Neuronal stem cell (in vitro differentiated cells): ENCODE data around the gene CACNA1C.

Experiments used
- DNase-seq: peaks from one replicate; pipeline ENCODE4 v3.0.0-alpha.2; 2013; ENCODE audit warnings: low spot score
- H2AFZ ChIP-seq: one replicate; pipeline ENCODE4 v1.6.1; 2013; ENCODE audit warnings: mild to moderate bottlenecking, low read length, inconsistent platforms
- H2AK5ac ChIP-seq: 2 replicates; pipeline ENCODE4 v1.6.1; 2013; ENCODE audit warnings: low read depth, mild to moderate bottlenecking, inconsistent platforms, low read length, moderate library complexity, mixed read lengths
- H2BK120ac ChIP-seq: 2 replicates; pipeline ENCODE4 v1.6.1; 2013; ENCODE audit warnings: low read depth, mild to moderate bottlenecking, inconsistent platforms, low read length, moderate library complexity, mixed read lengths
- H2BK12ac ChIP-seq: one replicate; pipeline ENCODE4 v1.6.1; 2013; ENCODE audit warnings: low read length, inconsistent platforms
- H2BK15ac ChIP-seq: 2 replicates; pipeline ENCODE4 v1.6.1; 2013; ENCODE audit warnings: mild to moderate bottlenecking, low read length, inconsistent platforms, mixed read lengths
- H2BK5ac ChIP-seq: one replicate; pipeline ENCODE4 v1.6.1; 2013; ENCODE audit warnings: inconsistent platforms, mild to moderate bottlenecking, low read length, moderate library complexity
- H3K14ac ChIP-seq: one replicate; pipeline ENCODE4 v1.6.1; 2013; ENCODE audit warnings: low read length, inconsistent platforms
- H3K18ac ChIP-seq: 2 replicates; pipeline ENCODE4 v1.6.1; 2013; ENCODE audit warnings: low read length, inconsistent platforms
- H3K23ac ChIP-seq: 2 replicates; pipeline ENCODE4 v1.6.1; 2013; ENCODE audit warnings: low read depth, mild to moderate bottlenecking, mixed read lengths, low read length, inconsistent platforms; ENCODE audit not compliant: poor library complexity
- H3K27ac ChIP-seq: replicated peaks from 3 replicates; pipeline ENCODE4 v1.5.1; 2013; ENCODE audit warnings: low read length, inconsistent platforms
- H3K27me3 ChIP-seq, 3 experiments: 2 replicates each; pipeline ENCODE4 v1.6.1; 2013; ENCODE audit warnings: low read length in 3 of 3, mild to moderate bottlenecking in 2 of 3, inconsistent platforms in 1 of 3, low read depth in 1 of 3, mixed read lengths in 1 of 3, moderate library complexity in 1 of 3; ENCODE audit not compliant: control insufficient read depth in 3 of 3, insufficient read depth in 3 of 3
- H3K36me3 ChIP-seq, 2 donors: replicated peaks in 1 of 2; 2 replicates each; pipeline ENCODE4 v1.6.1; 2013; ENCODE audit warnings: low read length in 2 of 2; ENCODE audit not compliant: control insufficient read depth in 2 of 2, insufficient read depth in 2 of 2
- H3K4ac ChIP-seq: 2 replicates; pipeline ENCODE4 v1.6.1; 2013; ENCODE audit warnings: inconsistent platforms, mild to moderate bottlenecking, low read length, moderate library complexity
- H3K4me1 ChIP-seq, 2 donors: 1 replicate in 1 of 2; 2 replicates in 1 of 2; pipeline ENCODE4 v1.6.1; 2013; ENCODE audit warnings: low read length in 2 of 2, low read depth in 1 of 2; ENCODE audit not compliant: control insufficient read depth in 2 of 2, insufficient read depth in 1 of 2
- H3K4me2 ChIP-seq: one replicate; pipeline ENCODE4 v1.6.1; 2013; ENCODE audit warnings: mild to moderate bottlenecking, low read length, inconsistent platforms; ENCODE audit not compliant: insufficient read depth, poor library complexity, severe bottlenecking
- H3K4me3 ChIP-seq, 2 donors: 2 replicates each; pipeline ENCODE4 v1.5.1; 2013; ENCODE audit warnings: low read length in 2 of 2, mild to moderate bottlenecking in 2 of 2, inconsistent platforms in 1 of 2, moderate library complexity in 1 of 2
- H3K79me1 ChIP-seq: one replicate; pipeline ENCODE4 v1.6.1; 2013; ENCODE audit warnings: low read depth, mild to moderate bottlenecking, inconsistent platforms, low read length, moderate library complexity
- H3K9ac ChIP-seq: one replicate; pipeline ENCODE4 v1.6.1; 2013; ENCODE audit warnings: mild to moderate bottlenecking, low read depth, low read length, inconsistent platforms; ENCODE audit not compliant: poor library complexity
- H3K9me3 ChIP-seq, 2 donors: replicated peaks in 1 of 2; 2 replicates each; pipeline versions ENCODE3 to v1.6.1; 2013; ENCODE audit warnings: low read length in 2 of 2, mild to moderate bottlenecking in 2 of 2, inconsistent platforms in 1 of 2, low read depth in 1 of 2, mixed read lengths in 1 of 2, moderate library complexity in 1 of 2; ENCODE audit not compliant: control insufficient read depth in 2 of 2, insufficient read depth in 1 of 2
- H4K8ac ChIP-seq: one replicate; pipeline ENCODE4 v1.6.1; 2013; ENCODE audit warnings: low read depth, mild to moderate bottlenecking, inconsistent platforms, low read length, moderate library complexity
- H4K91ac ChIP-seq: one replicate; pipeline ENCODE4 v1.6.1; 2013; ENCODE audit warnings: low read length, low read depth, mild to moderate bottlenecking, inconsistent platforms; ENCODE audit not compliant: poor library complexity
- WGBS, 2 donors: extraction: QIAGEN DNeasy Blood & Tissue Kit; methylation state at CpG; one replicate each; pipeline ENCODE4 v1.1.7; 2013; ENCODE audit warnings: missing lambda C conversion rate in 2 of 2, mixed read lengths in 1 of 2; ENCODE audit not compliant: insufficient read length in 2 of 2, insufficient replicate concordance in 1 of 2; ENCODE audit errors: extremely low coverage in 2 of 2; 5-methylcytosine and 5-hydroxymethylcytosine counted together

Gene CACNA1C

DNA sequence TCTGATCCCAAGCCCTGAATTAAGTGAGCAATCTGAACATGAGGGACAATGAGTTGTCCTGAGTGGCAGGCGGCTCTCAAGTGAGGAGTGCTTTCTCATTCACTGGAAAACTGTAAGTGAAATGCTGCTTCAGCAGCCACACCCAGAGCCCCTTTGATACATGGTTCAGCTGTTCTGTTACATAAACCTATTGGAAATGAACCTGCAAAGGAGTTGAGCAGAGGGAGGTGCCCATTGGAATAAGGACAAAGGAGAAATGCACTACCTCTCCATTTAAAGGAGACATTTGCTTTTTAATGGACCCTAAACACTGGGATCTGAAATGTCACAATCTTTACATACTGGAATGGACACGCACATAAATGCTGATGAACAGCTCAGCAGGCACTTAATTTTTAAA, 169.9 kb downstream of the CACNA1C start:
- no peak overlapping the region for H4K91ac ChIP-seq
- H2BK12ac ChIP-seq = no peak overlapping the region
- H3K23ac ChIP-seq = no peak overlapping the region
- no peak overlapping the region for H3K18ac ChIP-seq
- H3K79me1 ChIP-seq = no peaks in the 10 kb centered on the region
- no CpG with 5 or more reads among the region's 2 CpGs for WGBS, 2 donors
- H4K8ac ChIP-seq = no peak overlapping the region
- H3K4ac ChIP-seq = no peak overlapping the region
- H2BK120ac ChIP-seq = no peak overlapping the region
- no peak overlapping the region for H3K14ac ChIP-seq
- no peak overlapping the region for H2BK5ac ChIP-seq
- H3K9me3 ChIP-seq = peaks cover 0 to 2% of the 10 kb centered on the region in 2 donors
- H3K4me2 ChIP-seq = no peak overlapping the region
- H2AFZ ChIP-seq = no peak overlapping the region
- DNase-seq = no peak
- no peak overlapping the region for H3K9ac ChIP-seq
- H3K27me3 ChIP-seq = no peaks in the 10 kb centered on the region
- no peak overlapping the region for H2AK5ac ChIP-seq
- no peak overlapping the region for H3K27ac ChIP-seq
- H3K36me3 ChIP-seq = no peaks in the 10 kb centered on the region
- no peaks in the 10 kb centered on the region for H3K4me1 ChIP-seq
- H2BK15ac ChIP-seq = no peak overlapping the region
- H3K4me3 ChIP-seq = no peak overlapping the region

DNA sequence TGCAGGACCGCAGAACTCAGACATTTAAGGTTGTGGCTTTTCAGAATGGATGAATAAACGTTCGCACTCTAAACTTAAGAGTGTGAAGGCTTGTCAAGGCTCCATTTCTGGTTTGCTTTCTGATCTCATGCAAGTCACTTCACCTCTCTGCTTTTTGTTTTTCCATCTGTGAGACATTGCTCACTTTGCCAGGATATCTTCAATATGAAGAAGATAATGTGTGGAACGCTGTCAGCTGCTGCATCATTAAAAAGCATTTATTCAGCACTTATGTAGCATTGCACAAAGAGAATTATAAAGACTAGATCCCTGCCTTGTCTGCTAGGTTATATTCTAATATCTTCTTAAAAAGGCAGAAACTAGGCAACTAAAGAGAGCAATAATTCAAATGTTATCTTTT, 172.2 kb downstream of the CACNA1C start:
- no peak overlapping the region for H3K4me2 ChIP-seq
- no peak overlapping the region for H2AK5ac ChIP-seq
- no peak overlapping the region for H2BK5ac ChIP-seq
- no CpG with 5 or more reads among the region's 4 CpGs for WGBS, 2 donors
- H3K9ac ChIP-seq = no peak overlapping the region
- no peak for DNase-seq
- H3K36me3 ChIP-seq = no peaks in the 10 kb centered on the region
- H3K4me1 ChIP-seq = no peaks in the 10 kb centered on the region
- peaks cover 0 to 2% of the 10 kb centered on the region in 2 donors for H3K9me3 ChIP-seq
- no peaks in the 10 kb centered on the region for H3K79me1 ChIP-seq
- no peak overlapping the region for H2AFZ ChIP-seq
- no peak overlapping the region for H4K91ac ChIP-seq
- no peak overlapping the region for H3K18ac ChIP-seq
- no peak overlapping the region for H3K4me3 ChIP-seq
- no peak overlapping the region for H3K27ac ChIP-seq
- no peak overlapping the region for H3K4ac ChIP-seq
- H3K27me3 ChIP-seq = no peaks in the 10 kb centered on the region
- no peak overlapping the region for H4K8ac ChIP-seq
- H2BK120ac ChIP-seq = no peak overlapping the region
- H3K14ac ChIP-seq = no peak overlapping the region
- H3K23ac ChIP-seq = no peak overlapping the region
- no peak overlapping the region for H2BK15ac ChIP-seq
- H2BK12ac ChIP-seq = no peak overlapping the region

- no peak overlapping the region for H2BK12ac ChIP-seq
- H3K9ac ChIP-seq = no peak overlapping the region
- H3K79me1 ChIP-seq = no peaks in the 10 kb centered on the region
- no CpG with 5 or more reads among the region's 2 CpGs for WGBS, 2 donors
- no peaks in the 10 kb centered on the region for H3K27me3 ChIP-seq
- no peak overlapping the region for H2AFZ ChIP-seq
- H4K91ac ChIP-seq = no peak overlapping the region
- H4K8ac ChIP-seq = no peak overlapping the region
- no peak overlapping the region for H3K4ac ChIP-seq
- H3K23ac ChIP-seq = no peak overlapping the region
- no peak overlapping the region for H2AK5ac ChIP-seq
- no peak overlapping the region for H2BK5ac ChIP-seq
- no peaks in the 10 kb centered on the region for H3K36me3 ChIP-seq
- no peaks in the 10 kb centered on the region for H3K4me1 ChIP-seq
- H3K4me3 ChIP-seq = no peak overlapping the region
- no peak overlapping the region for H2BK120ac ChIP-seq
- no peak for DNase-seq
- peaks cover 0 to 2% of the 10 kb centered on the region in 2 donors for H3K9me3 ChIP-seq
- H3K4me2 ChIP-seq = no peak overlapping the region
- no peak overlapping the region for H3K27ac ChIP-seq
- no peak overlapping the region for H3K18ac ChIP-seq
- no peak overlapping the region for H3K14ac ChIP-seq
- H2BK15ac ChIP-seq = no peak overlapping the region
Measured at GRCh38 chr12:2225696-2226095, 172.9 kb downstream of the CACNA1C start.

DNA sequence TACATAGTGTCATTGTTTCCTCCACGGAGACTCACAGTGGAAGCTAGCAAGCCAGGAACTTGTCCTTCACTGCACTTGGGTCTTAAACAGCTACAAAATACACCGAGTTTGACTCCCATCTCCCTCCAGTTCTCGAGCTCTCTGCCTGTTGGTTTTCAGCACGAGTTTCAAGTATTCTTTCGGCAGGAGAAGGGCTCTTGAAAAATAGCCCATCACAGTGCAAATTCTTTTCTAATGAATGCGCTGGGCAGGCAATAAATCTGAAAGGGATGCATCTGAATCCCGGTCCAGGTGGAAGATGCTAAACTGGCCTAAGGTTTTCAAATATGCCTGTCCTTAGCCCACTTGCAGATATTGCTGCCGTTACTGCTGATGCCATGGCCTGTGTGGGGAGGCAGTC, 173.9 kb downstream of the CACNA1C start:
- H3K9ac ChIP-seq = no peak overlapping the region
- no peak overlapping the region for H3K4ac ChIP-seq
- H3K23ac ChIP-seq = no peak overlapping the region
- no peaks in the 10 kb centered on the region for H3K36me3 ChIP-seq
- no peak overlapping the region for H4K91ac ChIP-seq
- no peak overlapping the region for H3K18ac ChIP-seq
- no peak overlapping the region for H4K8ac ChIP-seq
- no peak overlapping the region for H2AK5ac ChIP-seq
- H3K27ac ChIP-seq = no peak overlapping the region
- no peaks in the 10 kb centered on the region for H3K4me1 ChIP-seq
- no peak overlapping the region for H2AFZ ChIP-seq
- H3K14ac ChIP-seq = no peak overlapping the region
- H2BK15ac ChIP-seq = no peak overlapping the region
- no peaks in the 10 kb centered on the region for H3K79me1 ChIP-seq
- H2BK120ac ChIP-seq = no peak overlapping the region
- DNase-seq = no peak
- no peaks in the 10 kb centered on the region for H3K27me3 ChIP-seq
- no peak overlapping the region for H3K4me3 ChIP-seq
- no peak overlapping the region for H2BK5ac ChIP-seq
- no CpG with 5 or more reads among the region's 8 CpGs for WGBS, 2 donors
- H3K9me3 ChIP-seq = no peaks in the 10 kb centered on the region
- no peak overlapping the region for H3K4me2 ChIP-seq
- H2BK12ac ChIP-seq = no peak overlapping the region
